ENCODE data around the gene PATJ. TPM values are rescaled to one million over a fixed set of nuclear protein-coding genes. Genes with fewer than 3 reads are reported as not detected.

The PATJ gene
- total RNA-seq, 1 experiment from 2014 or later, result 72.2 TPM

- no TSS peak for BruUV-seq (replicated peaks)
Measured at GRCh38 chr1:62038594-62039284, 296.5 kb downstream of the PATJ start.

GRCh38 chr1:62040450-62040849 is 298.2 kb downstream of the PATJ start:
- intact Hi-C loops (cut with micrococcal nuclease; ENCODE audit: unreplicated experiment), result no loop called here
- BruUV-seq (replicated peaks), result no TSS peak
- H3K36me3 Mint-ChIP-seq (ENCODE audit: insufficient read depth, unreplicated experiment), result no peaks in the 10 kb centered on the region
- TF ChIP-seq CTCF (IDR thresholded peaks at IDR 0.05; ENCODE audit: unreplicated experiment), result no peak
- no peak overlapping the region for H3K4me3 Mint-ChIP-seq (ENCODE audit: low read depth, unreplicated experiment)
- DNase-seq, result no peak
- no peak overlapping the region for H3K27ac Mint-ChIP-seq (ENCODE audit: unreplicated experiment)
- no peaks in the 10 kb centered on the region for H3K9me3 Mint-ChIP-seq (ENCODE audit: low read depth, unreplicated experiment)
- no peaks in the 10 kb centered on the region for H3K4me1 Mint-ChIP-seq (ENCODE audit: low read depth, unreplicated experiment)
- no peaks in the 10 kb centered on the region for H3K27me3 Mint-ChIP-seq (ENCODE audit: unreplicated experiment)
- CTCF ChIA-PET, result no interaction called here

More at GRCh38 chr1:62038594-62039284, 296.5 kb downstream of the PATJ start:
- H3K36me3 Mint-ChIP-seq (ENCODE audit: insufficient read depth, unreplicated experiment), result no peaks in the 10 kb centered on the region
- DNase-seq, result no peak
- no peaks in the 10 kb centered on the region for H3K9me3 Mint-ChIP-seq (ENCODE audit: low read depth, unreplicated experiment)
- H3K4me1 Mint-ChIP-seq (ENCODE audit: low read depth, unreplicated experiment), result no peaks in the 10 kb centered on the region
- no peaks in the 10 kb centered on the region for H3K27me3 Mint-ChIP-seq (ENCODE audit: unreplicated experiment)
- H3K4me3 Mint-ChIP-seq (ENCODE audit: low read depth, unreplicated experiment), result no peak overlapping the region
- CTCF ChIA-PET, result no interaction called here
- intact Hi-C loops (cut with micrococcal nuclease; ENCODE audit: unreplicated experiment), result no loop called here
- TF ChIP-seq CTCF (IDR thresholded peaks at IDR 0.05; ENCODE audit: unreplicated experiment), result peak; percentile 15
- H3K27ac Mint-ChIP-seq (ENCODE audit: unreplicated experiment), result no peak overlapping the region

- Mint-ChIP-seq H3K36me3 (ENCODE audit: insufficient read depth, unreplicated experiment) (no peaks in the 10 kb centered on the region), H3K27me3 (ENCODE audit: unreplicated experiment) (no peaks in the 10 kb centered on the region), H3K9me3 (ENCODE audit: low read depth, unreplicated experiment) (no peaks in the 10 kb centered on the region), H3K4me1 (ENCODE audit: low read depth, unreplicated experiment) (no peaks in the 10 kb centered on the region), H3K27ac (ENCODE audit: unreplicated experiment) (no peak overlapping the region), H3K4me3 (ENCODE audit: low read depth, unreplicated experiment) (no peak overlapping the region)
- TF ChIP-seq CTCF (IDR thresholded peaks at IDR 0.05; ENCODE audit: unreplicated experiment), result no peak
- CTCF ChIA-PET, result interaction anchor here (0.6 kb wide), 1 partner anchor 74 kb away, joined by 5 read pairs; no protein-coding TSS in a partner anchor
- intact Hi-C loops (cut with micrococcal nuclease; ENCODE audit: unreplicated experiment), result no loop called here
- no peak for DNase-seq
- BruUV-seq (replicated peaks), result no TSS peak
Measured at GRCh38 chr1:62040973-62041372, 298.7 kb downstream of the PATJ start.

GRCh38 chr1:62043154-62043553 is 300.9 kb downstream of the PATJ start:
- no peak overlapping the region for H3K27ac Mint-ChIP-seq (ENCODE audit: unreplicated experiment)
- intact Hi-C loops (cut with micrococcal nuclease; ENCODE audit: unreplicated experiment), result no loop called here
- TF ChIP-seq CTCF (IDR thresholded peaks at IDR 0.05; ENCODE audit: unreplicated experiment), result no peak
- H3K36me3 Mint-ChIP-seq (ENCODE audit: insufficient read depth, unreplicated experiment), result no peaks in the 10 kb centered on the region
- no TSS peak for BruUV-seq (replicated peaks)
- no peaks in the 10 kb centered on the region for H3K9me3 Mint-ChIP-seq (ENCODE audit: low read depth, unreplicated experiment)
- DNase-seq, result no peak
- CTCF ChIA-PET, result no interaction called here
- no peaks in the 10 kb centered on the region for H3K4me1 Mint-ChIP-seq (ENCODE audit: low read depth, unreplicated experiment)
- H3K4me3 Mint-ChIP-seq (ENCODE audit: low read depth, unreplicated experiment), result no peak overlapping the region
- no peaks in the 10 kb centered on the region for H3K27me3 Mint-ChIP-seq (ENCODE audit: unreplicated experiment)

All from Calu3 (cell line).